ENCODE results near the gene PRMT2. TPM values are rescaled to one million over a fixed set of nuclear protein-coding genes. Genes with fewer than 3 reads are reported as not detected.

Gene PRMT2
- total RNA-seq, 1 experiment from 2014 or later, result 53.7 TPM

DNA sequence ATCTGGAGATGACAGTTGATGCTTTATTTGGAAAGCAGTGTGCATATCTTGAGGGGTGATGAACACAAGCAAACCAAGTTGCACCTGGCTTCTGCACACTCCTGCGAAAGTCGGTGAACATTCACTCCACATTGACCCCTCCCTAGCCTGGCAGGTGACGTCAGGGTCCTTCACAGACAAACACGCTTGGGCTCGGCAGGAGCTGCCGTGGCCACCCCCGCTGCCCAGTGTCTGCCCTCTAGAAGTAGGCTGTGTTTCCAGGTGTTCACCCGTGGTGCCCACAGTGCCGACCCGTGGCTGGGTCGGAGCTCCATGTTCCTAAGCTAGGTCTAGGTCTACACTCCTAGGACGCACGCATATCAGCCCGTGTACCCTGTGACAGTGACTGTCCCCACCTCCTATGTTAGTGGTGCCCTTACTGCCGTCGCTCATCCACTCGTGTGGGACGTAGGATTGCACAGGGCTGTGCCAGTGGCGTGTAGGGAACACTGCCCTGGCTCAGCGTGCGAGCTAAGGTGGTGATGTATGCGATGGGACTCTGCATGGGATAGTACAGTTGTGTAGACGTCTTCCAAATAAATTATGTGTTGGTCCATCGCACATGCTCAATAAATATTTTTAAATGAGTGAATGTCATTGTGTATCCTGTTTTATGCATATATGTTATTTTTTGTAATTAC is 29.0 kb downstream of the PRMT2 start:
- DNase-seq (ENCODE audit: low spot score) (no peak), ATAC-seq (no peak)
- POLR2A ChIA-PET, result no interaction called here
- Mint-ChIP-seq H3K36me3 (peaks cover 3% of the 10 kb centered on the region; the same call in 1 of the 2 replicates), H3K4me3 (no peak overlapping the region), H3K9me3 (no peaks in the 10 kb centered on the region), H3K27ac (no peak overlapping the region), H3K4me1 (peaks cover 8% of the 10 kb centered on the region), H3K27me3 (ENCODE audit: low read depth) (peaks cover 23% of the 10 kb centered on the region)
- no peak for TF ChIP-seq FOXJ3 (CRISPR knock-in tag; IDR thresholded peaks at IDR 0.05; ENCODE audit: borderline replicate concordance)
- TF ChIP-seq, protein P1, sequence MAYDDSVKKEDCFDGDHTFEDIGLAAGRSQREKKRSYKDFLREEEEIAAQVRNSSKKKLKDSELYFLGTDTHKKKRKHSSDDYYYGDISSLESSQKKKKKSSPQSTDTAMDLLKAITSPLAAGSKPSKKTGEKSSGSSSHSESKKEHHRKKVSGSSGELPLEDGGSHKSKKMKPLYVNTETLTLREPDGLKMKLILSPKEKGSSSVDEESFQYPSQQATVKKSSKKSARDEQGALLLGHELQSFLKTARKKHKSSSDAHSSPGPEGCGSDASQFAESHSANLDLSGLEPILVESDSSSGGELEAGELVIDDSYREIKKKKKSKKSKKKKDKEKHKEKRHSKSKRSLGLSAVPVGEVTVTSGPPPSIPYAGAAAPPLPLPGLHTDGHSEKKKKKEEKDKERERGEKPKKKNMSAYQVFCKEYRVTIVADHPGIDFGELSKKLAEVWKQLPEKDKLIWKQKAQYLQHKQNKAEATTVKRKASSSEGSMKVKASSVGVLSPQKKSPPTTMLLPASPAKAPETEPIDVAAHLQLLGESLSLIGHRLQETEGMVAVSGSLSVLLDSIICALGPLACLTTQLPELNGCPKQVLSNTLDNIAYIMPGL (CRISPR knock-in tag; IDR thresholded peaks at IDR 0.05), result no peak
- CTCF ChIA-PET, result no interaction called here

DNA sequence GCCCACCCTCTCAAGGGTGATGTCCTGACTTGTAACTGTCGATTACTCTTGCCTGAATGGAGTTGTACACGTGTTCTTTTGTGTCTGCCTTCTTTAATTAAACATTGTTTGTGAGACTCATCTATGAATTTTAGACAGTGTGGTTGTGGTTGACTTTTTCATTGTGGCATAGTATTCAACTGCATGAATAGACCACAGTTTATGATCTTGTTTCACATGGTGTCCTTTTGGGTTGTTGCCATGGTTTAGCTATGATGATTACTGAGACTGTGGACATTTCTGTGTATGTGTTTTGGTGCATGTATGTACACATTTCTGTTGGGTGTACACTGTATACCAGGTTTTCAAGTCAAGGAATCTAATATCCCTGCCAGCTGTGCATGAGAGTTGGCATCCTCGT is 30.1 kb downstream of the PRMT2 start:
- Mint-ChIP-seq H3K4me3 (no peak overlapping the region), H3K27me3 (ENCODE audit: low read depth) (peaks cover 34% of the 10 kb centered on the region), H3K27ac (no peak overlapping the region), H3K4me1 (peaks cover 13% of the 10 kb centered on the region), H3K9me3 (no peaks in the 10 kb centered on the region), H3K36me3 (peaks cover 3% of the 10 kb centered on the region; the same call in 1 of the 2 replicates)
- CTCF ChIA-PET, result no interaction called here
- no peak for ATAC-seq
- no peak for DNase-seq (ENCODE audit: low spot score)
- POLR2A ChIA-PET, result no interaction called here
- TF ChIP-seq, protein P2, sequence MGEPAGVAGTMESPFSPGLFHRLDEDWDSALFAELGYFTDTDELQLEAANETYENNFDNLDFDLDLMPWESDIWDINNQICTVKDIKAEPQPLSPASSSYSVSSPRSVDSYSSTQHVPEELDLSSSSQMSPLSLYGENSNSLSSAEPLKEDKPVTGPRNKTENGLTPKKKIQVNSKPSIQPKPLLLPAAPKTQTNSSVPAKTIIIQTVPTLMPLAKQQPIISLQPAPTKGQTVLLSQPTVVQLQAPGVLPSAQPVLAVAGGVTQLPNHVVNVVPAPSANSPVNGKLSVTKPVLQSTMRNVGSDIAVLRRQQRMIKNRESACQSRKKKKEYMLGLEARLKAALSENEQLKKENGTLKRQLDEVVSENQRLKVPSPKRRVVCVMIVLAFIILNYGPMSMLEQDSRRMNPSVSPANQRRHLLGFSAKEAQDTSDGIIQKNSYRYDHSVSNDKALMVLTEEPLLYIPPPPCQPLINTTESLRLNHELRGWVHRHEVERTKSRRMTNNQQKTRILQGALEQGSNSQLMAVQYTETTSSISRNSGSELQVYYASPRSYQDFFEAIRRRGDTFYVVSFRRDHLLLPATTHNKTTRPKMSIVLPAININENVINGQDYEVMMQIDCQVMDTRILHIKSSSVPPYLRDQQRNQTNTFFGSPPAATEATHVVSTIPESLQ (CRISPR knock-in tag; IDR thresholded peaks at IDR 0.05), result no peak
- TF ChIP-seq KAT7 (CRISPR knock-in tag; IDR thresholded peaks at IDR 0.05; ENCODE audit: borderline replicate concordance) (no peak), SP1 (CRISPR knock-in tag; conservative IDR thresholded peaks at IDR 0.05) (no peak)

DNA sequence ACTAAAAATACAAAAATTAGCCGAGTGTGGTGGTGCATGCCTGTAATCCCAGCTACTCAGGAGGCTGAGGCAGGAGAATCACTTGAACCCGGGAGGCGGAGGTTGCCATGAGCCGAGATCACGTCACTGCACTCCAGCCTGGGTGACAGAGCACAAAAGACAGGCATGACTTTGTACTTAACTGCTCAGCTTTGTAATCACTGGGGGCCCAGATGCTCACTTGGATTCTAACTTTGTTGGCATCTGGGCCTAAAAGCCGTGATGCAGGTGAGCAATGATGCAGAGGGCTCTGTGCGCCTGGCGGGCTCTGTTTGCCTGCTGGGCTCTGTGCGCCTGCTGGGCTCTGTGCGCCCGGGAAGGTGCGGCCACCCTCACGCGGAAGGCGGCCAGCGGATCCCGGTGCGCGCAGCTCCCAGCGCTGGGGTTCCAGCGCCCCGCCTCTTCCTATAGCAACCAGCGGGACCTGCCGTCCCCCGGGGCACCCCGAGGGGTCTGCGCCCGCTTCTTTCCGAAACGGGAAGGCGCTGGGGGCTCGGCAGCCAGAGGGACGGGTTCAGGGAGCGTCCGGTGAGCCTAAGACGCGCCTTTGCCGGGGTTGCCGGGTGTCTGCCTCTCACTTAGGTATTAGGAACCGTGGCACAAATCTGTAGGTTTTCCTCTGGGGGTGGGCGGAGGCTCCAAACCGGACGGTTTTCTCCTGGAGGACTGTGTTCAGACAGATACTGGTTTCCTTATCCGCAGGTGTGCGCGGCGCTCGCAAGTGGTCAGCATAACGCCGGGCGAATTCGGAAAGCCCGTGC is 31.7 kb downstream of the PRMT2 start:
- ChIA-PET CTCF (interaction anchor here (0.8 to 1.2 kb wide), 2 partner anchors 209 to 342 kb away, joined by 3 read pairs; partner anchors contain the start of gene DIP2A), POLR2A (interaction anchor here (0.5 to 0.9 kb wide), 2 partner anchors 32 to 196 kb away, joined by 3 to 6 read pairs; partner anchors contain the start of gene PRMT2)
- DNase-seq (ENCODE audit: low spot score) (peak; percentile 55), ATAC-seq (peak; percentile 66)
- H3K36me3 Mint-ChIP-seq, result peaks cover 3% of the 10 kb centered on the region; the same call in 1 of the 2 replicates
- H3K27me3 Mint-ChIP-seq (ENCODE audit: low read depth), result peaks cover 35% of the 10 kb centered on the region
- H3K4me3 Mint-ChIP-seq, result peak overlapping the region; percentile 81
- H3K27ac Mint-ChIP-seq, result no peak overlapping the region
- TF ChIP-seq, protein P3, sequence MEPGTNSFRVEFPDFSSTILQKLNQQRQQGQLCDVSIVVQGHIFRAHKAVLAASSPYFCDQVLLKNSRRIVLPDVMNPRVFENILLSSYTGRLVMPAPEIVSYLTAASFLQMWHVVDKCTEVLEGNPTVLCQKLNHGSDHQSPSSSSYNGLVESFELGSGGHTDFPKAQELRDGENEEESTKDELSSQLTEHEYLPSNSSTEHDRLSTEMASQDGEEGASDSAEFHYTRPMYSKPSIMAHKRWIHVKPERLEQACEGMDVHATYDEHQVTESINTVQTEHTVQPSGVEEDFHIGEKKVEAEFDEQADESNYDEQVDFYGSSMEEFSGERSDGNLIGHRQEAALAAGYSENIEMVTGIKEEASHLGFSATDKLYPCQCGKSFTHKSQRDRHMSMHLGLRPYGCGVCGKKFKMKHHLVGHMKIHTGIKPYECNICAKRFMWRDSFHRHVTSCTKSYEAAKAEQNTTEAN (CRISPR knock-in tag; IDR thresholded peaks at IDR 0.05), result no peak
- TF ChIP-seq ZNF423 (CRISPR knock-in tag; IDR thresholded peaks at IDR 0.05) (peak; percentile 87), ETV6 (CRISPR knock-in tag; IDR thresholded peaks at IDR 0.05) (no peak), NR1H2 (CRISPR knock-in tag; IDR thresholded peaks at IDR 0.05) (no peak), PRRX2 (CRISPR knock-in tag; IDR thresholded peaks at IDR 0.05) (no peak), ZNF263 (CRISPR knock-in tag; IDR thresholded peaks at IDR 0.05; ENCODE audit: low read depth) (no peak), ZNF138 (CRISPR knock-in tag; conservative IDR thresholded peaks at IDR 0.05) (no peak)
- TF ChIP-seq, protein P1 (CRISPR knock-in tag; IDR thresholded peaks at IDR 0.05), result peak; percentile 36; the same call in 1 of the 2 replicates
- TF ChIP-seq, protein P4, sequence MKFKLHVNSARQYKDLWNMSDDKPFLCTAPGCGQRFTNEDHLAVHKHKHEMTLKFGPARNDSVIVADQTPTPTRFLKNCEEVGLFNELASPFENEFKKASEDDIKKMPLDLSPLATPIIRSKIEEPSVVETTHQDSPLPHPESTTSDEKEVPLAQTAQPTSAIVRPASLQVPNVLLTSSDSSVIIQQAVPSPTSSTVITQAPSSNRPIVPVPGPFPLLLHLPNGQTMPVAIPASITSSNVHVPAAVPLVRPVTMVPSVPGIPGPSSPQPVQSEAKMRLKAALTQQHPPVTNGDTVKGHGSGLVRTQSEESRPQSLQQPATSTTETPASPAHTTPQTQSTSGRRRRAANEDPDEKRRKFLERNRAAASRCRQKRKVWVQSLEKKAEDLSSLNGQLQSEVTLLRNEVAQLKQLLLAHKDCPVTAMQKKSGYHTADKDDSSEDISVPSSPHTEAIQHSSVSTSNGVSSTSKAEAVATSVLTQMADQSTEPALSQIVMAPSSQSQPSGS (CRISPR knock-in tag; IDR thresholded peaks at IDR 0.05; ENCODE audit: borderline replicate concordance, low read depth), result no peak
- TF ChIP-seq, protein P5, sequence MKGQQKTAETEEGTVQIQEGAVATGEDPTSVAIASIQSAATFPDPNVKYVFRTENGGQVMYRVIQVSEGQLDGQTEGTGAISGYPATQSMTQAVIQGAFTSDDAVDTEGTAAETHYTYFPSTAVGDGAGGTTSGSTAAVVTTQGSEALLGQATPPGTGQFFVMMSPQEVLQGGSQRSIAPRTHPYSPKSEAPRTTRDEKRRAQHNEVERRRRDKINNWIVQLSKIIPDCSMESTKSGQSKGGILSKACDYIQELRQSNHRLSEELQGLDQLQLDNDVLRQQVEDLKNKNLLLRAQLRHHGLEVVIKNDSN (CRISPR knock-in tag; IDR thresholded peaks at IDR 0.05), result no peak
- TF ChIP-seq, protein P6, sequence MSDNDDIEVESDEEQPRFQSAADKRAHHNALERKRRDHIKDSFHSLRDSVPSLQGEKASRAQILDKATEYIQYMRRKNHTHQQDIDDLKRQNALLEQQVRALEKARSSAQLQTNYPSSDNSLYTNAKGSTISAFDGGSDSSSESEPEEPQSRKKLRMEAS (CRISPR knock-in tag; IDR thresholded peaks at IDR 0.05), result no peak
- no peaks in the 10 kb centered on the region for H3K9me3 Mint-ChIP-seq
- H3K4me1 Mint-ChIP-seq, result peaks cover 16% of the 10 kb centered on the region
